ENCODE measurements around the gene THADA.
"Not testable (repeated sequence)": the region's sequence is repeated elsewhere in the genome, so short reads cannot be mapped to it uniquely, and the experiment has no call there.

Gene THADA

DNA sequence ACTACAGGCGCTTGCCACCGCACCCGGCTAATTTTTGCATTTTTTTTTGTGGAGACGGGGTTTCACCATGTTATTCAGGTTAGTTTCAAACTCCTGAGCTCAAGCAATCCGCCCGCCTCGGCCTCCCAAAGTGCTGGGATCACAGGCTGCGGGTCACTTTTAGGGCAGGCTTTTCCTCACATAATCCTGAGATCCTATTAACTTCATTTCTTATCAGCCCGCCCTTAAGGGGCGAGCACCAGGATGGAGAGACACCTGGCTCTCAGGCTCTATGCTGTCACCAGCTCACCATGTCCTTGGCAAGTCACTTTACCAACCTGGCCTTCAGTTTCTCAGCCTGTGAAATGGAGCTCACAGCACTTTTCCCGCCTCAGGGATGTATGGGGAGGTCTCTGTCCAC is 392.5 kb downstream of the THADA start:
- DNase-seq (ENCODE audit: low read depth) = no peak

DNA sequence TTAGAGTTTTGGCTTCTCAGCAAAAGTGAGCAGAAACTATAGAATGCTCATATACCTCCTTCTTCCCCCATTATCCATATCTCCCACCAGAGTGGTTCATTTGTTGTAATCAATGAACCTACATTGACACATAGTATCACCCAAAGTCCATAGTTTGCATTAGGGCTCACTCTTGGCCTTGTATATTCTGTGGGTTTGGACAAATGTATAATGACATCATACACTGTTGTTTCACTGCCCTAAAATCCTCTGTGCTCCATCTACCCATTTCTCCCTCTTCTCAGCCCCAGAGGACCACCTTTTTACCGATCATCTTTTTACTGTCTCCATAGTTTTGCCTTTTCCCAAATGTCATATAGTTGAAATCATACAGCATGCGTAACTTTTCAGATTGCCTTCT is 393.5 kb downstream of the THADA start:
- no peak for DNase-seq (ENCODE audit: low read depth)

DNA sequence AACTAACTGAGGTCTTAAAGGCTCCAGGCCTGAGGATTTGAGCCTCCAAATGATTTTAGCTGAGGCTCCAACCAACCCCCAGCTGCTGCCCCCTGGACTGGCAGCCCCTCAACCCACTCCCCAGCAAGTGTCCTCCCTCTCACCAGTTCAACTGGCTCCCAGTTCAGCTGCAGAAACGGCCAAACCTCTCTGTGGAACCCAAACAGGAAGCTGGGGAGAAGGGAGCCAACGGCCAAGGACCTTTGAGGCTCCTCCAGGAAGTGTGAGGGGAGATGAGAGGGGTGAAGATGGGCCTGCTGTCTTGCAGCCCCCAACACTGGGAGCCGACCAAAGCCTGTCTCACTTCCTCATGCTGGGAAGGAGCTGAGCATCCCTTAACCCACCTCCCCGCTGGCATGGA is 394.3 kb downstream of the THADA start:
- no peak for DNase-seq (ENCODE audit: low read depth)

DNA sequence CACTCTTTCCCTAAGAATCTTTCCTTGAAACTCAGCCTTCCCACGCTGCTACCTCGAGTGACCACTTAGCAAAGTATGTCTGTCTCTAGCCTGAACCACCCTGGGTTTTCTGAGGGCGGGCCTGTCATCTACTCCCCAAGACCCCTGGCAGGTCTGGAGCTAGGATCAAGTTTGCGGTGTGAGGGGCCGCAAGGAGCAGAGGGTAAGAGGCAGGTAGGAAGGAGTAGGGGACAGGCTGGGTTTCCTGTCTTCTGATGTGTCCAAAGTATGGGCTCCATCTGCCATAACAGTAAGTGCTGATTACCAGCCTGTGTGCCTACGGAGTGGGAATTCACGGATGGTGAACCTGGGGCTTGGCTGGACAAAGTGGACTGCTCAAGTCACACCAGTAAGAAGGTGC is 394.8 kb downstream of the THADA start:
- no peak for DNase-seq (ENCODE audit: low read depth)

DNA sequence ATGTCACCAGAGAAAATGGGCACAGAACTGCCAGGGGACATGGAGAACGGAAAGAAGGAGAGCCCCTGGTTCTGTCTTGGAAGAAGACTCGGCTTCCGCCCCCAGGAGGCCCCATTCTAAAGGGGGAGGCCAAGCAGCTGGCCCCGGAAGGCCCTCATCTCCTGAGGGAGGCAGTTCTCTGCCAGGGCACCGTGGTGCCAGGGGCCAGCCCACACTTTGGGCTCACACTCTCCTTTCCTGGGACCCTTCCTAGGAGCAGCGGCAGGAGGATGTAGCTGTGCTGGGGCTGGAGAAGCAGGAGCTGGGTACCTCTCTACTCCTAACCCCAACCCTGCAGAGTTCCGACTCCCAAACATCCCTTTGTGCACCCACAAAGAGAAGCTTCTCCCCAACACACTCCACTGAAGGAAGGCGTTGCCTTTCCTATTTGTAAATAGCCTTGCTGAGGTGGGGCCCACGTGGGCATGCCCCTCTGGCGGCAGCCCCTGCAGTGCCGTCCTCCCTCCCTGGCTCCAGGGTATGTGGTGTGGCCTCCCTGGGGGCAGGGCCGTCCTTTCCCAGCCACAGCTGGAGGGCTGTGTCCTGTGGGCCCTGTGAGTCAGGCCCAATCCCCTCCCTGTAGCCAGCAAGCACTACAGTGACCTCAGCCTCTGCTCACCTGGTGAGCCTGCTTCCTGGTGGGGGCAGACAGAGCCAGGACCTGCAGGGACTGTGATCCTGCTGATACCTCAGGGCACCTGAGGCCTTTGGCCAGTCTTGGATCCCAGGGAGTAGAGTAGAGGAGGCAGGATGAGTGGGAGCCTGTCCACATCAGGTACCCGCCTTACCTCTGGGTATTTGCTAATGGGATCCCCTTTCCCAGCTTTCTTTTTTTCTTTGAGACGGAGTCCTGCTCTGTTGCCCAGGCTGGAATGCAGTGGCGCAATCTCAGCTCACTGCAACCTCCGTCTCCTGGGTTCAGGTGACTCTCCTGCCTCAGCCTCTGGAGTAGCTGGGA is 396.0 kb downstream of the THADA start:
- no peak for DNase-seq (ENCODE audit: low read depth)

DNA sequence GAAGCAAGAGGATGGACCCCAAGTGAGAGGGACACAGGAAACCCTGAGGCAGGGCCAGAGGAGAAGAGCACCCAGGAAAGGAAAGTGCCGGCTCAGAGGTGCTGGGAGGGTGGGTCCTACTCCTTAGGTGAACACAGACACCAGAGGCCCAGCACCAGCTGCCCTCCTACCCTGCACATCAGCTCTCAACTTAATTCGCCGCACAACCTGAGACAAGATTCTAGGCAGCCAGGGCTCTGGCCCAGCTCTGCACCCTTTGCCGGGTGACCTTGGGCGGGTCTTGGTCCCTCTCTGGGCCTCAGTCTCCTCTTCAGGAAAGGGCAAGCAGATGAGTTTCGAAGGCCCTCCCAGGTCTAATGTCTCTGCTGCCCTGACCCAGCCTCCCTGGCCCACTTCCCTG is 397.6 kb downstream of the THADA start:
- DNase-seq (ENCODE audit: low read depth) = no peak

DNA sequence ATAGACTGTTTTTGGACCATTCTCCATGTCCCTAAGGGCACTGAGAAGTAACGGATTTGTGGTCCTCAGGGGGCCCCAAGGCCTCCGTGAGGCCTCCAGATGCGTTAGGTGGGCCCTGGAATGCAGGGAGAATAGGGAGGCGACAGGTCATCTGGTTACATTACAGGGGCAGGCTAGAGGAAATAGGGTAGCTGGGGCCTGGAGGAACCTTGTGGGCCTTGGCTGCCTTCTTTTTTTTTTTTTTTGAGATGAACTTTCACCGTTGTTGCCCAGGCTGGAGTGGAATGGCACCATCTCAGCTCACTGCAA is 398.3 kb downstream of the THADA start:
- no peak for DNase-seq (ENCODE audit: low read depth)

DNA sequence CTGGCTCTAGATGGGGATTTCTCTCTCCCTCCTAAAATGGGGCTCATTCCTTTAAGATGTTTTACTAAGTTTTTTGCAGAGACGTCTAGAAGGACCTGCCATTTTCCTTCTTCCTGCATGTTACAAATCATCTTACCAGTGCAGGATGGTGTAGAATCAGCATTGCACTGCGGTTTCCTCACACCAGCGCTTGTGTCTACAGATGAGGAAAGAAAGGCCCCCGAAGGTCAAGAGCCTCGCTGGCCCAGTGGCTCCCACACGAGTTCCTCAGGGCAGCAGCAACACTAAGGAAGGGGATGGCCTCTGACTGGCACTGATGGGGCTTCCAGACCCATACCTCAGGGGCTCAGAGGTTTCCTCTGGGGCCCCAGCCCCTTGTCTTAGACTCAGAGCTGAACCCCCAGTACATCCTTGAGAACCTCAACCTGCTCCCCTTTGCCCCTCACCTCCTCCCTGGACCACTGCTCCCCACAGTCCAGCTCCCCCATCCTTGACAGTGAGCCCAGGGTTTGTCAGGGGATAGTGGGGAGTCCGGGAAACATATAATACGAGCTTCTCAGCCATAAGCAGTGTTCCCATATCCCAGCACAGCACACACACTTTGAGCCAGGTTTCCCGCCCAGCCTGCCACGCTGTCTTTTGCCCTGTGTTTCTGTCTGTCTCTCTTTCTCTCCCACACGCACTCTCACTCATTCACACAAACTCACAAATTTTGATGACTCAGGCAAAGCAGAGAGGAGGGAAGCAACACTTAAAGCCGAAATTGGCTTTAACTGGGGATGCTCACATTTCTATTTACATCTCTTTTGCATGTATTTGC is 398.9 kb downstream of the THADA start:
- DNase-seq (ENCODE audit: low read depth) = no peak

DNA sequence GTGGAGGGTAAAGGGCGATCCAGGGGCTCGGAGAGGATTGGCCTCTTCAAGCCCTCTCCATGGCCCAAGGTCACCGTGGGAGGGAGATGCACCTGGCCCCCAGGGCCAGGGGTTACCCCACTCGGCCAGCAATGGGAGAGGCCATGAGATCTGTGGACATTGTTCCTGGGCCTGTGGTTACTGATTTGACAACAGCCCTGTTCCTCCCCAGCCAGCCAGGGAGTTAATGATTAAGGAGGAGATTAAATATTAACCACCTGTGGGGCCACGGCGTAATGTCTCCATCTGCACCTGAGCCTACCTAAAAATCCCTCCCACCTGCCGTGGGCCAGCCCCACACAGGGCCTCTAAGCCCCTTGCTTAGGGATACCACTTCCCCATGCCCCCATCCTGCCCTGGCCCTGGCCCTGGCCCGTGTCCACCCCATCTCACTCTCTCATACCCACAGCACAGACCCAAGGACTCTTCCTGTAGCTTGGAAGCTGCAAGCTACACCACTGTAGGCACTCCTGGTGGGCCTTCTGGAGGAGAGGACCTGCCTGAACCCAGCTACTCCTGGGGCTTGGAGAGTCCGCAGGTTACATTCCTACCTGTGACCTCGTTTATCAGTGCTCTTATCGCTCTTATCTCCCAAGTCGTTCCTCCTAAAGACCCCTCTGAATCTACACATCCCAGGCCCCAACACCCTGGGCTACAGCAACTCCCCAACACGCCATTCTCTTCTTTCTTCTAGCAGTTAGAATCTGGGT is 401.5 kb downstream of the THADA start:
- no peak for DNase-seq (ENCODE audit: low read depth)

DNA sequence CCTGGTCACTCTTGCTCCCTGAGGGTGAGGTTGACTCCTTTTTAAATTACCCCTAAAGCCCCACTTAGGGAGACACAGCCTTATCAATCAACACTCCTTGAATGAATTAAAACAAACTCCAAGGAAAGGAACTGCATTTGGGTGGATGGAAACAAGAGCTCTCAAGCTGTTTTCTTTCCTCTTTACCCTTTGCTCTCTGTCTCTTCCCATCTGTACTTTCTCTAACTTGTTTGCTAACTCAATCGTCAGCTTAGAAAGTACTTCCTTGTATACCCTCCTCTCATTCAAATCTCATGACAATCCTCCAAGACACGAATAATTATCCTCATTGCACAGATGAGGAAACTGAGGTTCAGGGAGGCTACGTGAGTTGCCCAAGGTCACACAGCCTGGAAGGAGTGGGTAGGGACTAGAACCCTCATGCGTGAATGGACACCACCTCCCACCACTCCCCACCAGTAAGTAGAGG is 402.2 kb downstream of the THADA start:
- no peak for DNase-seq (ENCODE audit: low read depth)

DNA sequence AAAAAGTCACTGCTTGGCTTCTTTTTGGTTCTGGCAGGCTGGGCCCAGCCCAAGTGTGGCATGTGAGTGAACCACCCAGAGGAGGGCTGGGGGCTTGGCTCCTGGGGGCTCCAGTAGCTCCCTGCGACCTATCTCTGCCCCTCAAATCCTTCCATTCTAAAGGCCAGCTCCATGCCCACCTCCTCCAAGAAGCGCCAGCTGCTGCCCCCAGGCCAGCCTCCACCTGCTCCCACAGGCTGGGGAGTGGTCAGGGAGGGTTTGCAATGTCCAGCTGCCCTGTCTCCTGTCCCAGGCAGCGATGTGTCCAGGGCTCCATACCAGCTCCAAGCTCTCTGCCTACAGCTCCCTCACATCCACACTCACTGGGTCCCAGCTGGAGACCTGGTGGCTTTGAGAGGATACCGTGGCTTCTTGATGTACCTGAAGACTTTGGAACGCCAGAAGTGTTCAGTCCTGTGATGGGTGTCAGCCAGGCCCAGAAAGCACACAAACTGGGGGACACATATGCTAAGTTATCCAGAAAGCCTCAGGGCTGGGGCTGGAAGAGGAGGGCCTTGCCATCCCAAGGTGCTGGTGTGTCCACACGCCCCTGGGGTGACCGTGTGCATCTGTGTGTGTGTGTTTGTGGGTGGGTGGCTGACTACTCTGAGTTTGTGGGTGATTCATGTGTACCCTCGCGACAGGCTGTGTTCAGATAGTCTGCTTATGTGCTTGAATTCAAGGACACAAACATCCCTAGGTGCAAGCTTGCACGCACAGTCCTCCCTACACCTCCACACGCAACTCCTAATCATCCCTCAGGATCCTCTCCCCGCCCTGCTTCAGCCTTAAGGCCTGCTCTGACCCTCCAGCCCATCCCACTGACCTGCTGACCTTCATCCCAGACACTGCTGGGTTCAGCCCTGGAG is 402.8 kb downstream of the THADA start:
- DNase-seq (ENCODE audit: low read depth) = no peak

DNA sequence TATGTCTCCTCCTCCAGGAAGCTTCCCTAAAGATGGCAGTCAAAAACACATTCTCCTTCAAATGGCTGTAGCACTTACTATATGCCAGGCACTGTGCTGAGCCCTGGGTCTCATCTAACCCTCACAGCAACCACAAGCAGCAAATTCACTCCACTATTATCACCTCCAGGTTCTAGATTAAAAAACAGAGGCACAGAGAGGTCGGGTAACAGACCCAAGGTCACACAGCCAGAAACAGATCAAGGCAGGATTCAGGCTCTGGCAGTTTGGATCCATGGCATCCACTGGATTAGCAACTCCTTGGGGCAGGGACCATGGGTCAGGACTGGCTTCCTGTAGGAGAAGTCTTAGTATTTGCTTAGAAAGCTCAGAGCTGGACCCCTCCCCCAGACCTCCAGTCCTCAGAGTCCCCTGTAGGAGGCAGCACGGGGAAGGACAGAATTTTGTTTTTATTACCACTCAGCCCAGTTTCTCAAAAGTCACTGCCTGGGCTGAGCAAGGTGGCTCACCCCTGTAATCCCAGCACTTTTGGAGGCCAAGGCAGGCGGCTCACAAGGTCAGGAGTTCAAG is 403.8 kb downstream of the THADA start:
- no peak for DNase-seq (ENCODE audit: low read depth)

DNA sequence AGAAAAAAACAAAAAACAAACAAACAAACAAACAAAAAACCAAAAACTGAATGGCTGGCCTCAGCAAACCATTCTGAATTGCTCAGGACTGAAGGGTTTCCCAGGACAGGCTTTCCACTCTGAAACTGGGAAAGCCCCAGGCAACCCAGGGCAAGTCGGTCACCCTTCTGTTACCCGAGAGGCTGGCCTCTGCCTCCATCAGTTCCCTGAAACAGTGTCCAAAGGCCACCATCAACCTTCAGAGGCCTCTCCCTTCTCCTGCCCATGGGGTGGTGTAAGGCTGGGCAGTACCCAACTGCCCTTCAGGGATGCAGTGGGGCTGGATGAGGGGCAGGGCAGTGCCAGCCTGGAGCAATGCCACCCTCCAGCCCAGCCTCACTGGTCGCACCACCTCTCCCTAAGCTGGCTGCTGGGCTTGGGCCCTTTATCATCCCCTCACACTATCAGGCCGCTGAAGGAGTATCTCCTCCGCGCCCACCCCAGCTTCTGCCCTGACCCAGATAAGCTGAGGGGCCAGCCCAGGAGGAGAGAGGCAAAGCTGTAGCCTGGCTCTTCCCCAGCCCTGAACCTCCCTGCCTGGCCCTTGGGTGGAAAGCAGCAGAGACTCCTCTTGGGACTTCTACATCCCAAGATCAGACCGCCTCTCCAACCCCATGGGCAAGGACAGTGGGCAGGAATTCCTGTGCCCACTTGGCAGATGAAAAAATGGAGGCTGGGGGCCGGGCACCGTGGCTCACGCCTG is 405.4 kb downstream of the THADA start:
- DNase-seq (ENCODE audit: low read depth) = no peak

DNA sequence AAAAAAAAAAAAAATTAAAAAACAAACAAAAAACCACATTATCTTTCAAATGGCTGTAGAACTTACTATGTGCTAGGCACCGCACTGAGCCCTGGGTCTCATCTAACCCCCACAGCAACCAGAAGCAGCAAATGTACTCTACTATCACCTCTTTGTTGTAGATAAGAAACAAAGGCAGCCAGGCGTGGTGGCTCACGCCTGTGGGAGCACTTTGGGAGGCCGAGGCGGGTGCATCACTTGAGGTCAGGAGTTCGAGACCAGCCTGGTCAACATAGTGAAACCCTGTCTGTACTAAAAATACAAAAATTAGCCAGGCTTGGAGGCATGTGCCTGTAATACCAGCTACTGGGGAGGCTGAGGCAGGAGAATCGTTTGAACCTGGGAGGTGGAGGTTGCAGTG is 406.0 kb downstream of the THADA start:
- DNase-seq (ENCODE audit: low read depth) = not testable (repeated sequence)

DNA sequence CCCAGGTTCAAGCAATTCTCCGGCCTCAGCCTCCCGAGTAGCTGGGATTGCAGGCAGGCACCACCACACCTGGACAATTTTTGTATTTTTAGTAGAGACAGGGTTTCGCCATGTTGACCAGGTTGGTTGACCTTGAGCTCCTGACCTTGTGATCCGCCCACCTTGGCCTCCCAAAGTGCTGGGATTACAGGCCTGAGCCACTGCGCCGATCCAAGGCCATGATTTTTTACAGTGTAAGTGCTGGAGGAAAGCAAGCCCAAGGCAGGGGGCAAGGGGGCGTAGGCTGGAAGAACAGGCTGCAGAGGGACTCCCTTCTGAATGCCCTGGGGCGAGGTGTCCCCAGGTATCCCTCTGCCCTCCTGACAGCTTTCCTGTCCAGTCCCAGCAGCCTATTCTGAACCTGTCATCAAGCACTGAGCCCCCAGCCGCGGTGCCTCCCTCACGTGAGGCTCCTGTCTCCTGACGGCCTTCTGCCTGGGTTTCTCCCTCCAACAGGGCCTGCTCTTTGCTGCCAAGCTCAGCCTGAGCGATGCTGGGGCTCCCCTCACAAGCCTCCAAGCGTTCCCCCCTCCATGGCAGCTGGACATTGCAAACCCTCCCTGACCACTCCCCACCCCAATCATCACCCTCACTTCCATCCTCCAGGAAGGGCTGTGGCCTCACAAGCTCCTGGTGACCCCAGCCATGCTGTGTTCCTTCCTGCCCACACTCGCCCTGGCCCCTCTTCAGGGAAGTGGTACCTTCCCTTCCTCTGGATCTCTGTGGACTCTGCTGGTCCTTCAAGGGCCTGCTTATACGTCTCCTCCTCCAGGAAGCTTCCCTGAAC is 407.1 kb downstream of the THADA start:
- no peak for DNase-seq (ENCODE audit: low read depth)

DNA sequence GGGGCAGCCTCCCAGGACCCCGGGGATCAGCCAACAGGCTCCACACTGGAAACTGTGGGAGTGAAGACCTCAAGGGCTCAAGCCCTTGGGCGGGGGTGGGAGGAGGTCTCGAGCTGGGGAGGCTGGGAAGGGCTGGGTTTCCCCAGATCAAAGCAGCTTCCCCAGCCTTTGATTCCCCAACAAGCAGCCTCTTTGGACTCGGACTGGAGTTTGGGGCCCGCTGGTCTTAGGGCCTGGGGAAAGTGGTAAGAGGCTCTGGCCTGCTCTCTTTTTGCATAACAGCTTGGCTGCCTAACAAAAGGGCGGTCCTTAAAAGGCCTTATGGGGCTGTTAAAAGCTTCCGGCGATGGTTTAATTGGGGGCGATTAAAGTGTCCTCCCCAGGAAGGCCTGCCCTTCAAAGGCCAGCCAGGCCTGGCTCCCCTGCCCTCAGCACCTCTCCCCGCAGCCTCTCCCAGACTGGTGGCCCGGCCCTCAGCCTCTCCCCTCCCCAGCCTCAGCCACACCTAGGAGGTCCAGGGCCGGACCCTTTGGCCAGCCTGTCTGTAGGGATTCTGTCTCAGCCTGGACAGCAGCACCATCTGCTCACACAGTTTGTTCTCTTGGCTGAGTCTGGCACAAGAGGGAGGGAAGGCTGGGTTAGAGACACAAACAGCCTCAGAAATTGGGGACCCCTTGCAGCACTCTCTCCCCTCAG is 409.0 kb downstream of the THADA start:
- no peak for DNase-seq (ENCODE audit: low read depth)

DNA sequence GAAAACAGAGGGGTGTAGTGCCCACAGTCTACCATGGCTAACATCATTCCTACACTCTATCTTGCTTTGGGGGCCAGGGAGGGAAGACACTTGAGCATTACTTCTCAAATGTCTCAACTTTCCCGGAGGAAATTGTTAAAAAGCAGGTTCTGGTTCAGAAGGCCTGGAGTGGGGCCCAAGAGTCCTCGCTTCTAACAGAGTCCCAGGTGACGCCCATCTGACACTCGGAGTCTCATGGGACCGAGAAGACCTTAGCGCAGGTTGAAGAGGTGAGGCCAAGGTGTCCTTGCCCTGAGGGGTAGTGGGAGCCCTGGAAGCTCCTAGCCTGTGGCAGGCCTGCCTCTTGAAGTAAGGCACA is 409.5 kb downstream of the THADA start:
- DNase-seq (ENCODE audit: low read depth) = no peak

DNA sequence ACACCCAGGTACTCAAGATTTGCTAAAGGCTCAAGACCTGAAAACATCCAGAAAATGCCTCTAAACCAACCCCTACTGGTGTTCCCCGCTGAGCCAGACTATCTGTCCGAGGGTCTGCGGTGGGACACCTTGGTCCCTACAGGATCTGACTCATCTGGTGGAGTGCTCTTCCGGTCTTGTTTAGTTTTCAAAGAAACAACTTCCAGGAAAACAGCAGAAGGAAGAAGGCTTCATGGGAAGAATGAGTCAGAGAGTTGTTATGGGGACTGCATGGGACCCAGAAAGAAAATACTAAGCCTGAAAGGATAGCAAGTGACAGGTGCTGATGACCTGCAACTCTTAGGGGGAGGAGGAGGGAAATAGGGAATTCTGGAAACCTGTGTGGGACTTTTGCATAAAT is 410.7 kb downstream of the THADA start:
- no peak for DNase-seq (ENCODE audit: low read depth)

DNA sequence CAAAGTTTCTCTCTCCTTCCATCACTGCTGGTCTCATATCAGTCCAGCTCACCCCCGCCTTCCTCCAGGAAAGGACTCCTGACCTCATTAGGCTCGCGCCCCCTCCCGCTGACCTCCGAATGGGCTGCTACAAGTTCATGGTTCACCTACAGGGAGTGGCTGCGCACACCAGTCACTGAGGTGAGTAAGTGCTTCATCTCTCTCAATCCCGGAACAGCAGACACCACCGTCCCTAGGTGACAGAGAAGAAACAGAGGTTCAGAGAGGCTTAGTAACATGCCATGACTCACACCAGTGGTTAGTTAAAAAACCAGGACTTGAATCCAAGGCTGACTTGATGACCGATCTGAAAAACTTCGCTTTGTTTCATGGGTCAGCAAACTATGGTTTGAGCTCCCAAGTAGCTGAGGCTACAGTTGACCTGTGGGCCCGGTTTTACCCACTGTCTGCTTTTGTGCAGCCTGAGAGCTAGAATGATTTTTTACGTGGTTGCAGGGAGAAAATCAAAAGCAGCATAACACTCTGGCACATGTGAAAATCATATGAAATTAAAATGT is 411.4 kb downstream of the THADA start:
- DNase-seq (ENCODE audit: low read depth) = peak; percentile 10
